HG02885 (cell line): ENCODE data around the gene NSDHL.

ENCODE experiments used
- ATAC-seq: cut with Tn5 transposase; IDR thresholded peaks from one replicate; pipeline ENCODE4 v1.9.1; 2021; ENCODE audit warnings: mild to moderate bottlenecking; ENCODE audit not compliant: unreplicated experiment, poor library complexity

Gene NSDHL

DNA sequence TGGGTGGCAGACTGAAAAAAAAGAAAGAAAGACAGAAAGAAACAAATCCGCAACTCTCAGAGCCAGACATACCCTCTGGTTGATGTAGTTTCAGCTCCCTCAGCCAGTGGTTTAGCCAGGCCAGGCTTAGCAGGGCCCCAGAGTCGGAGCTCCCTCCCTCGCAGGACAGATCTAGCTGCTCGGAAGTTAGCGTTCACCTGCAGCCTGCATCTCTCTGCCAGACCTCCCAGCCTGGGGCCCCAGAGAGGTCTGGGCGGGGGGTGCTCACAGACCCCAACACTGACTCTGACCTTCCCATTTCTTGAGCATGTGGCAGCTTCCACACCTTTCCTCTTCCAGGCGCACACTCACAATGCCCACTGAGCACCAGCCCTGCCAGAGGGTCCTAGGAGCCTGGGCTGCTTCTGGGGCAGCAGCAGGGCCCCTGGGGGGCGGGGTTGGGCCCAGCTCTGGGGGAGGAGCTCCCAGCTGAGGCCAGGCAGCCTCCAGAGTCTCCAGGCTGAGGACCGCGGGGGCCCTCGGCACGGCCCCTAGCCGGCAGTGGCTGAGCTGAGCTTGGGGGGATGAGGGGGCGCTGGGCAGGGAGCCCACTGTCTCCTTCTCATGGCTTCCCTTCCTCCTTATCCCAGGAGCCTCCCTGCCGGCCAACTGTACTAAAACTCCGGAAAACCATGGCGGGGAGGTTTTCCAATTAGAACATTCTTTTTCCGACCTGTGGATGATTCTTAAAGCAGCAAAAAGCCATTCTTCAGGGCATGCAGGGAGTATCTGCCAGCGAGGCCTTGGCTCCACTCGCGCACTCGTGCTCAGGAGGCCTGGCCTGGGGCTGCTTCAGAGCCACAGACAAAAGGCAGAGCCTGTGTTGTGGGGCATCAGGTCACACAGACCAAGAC, 62.4 kb downstream of the NSDHL start:
- ATAC-seq, result no peak

DNA sequence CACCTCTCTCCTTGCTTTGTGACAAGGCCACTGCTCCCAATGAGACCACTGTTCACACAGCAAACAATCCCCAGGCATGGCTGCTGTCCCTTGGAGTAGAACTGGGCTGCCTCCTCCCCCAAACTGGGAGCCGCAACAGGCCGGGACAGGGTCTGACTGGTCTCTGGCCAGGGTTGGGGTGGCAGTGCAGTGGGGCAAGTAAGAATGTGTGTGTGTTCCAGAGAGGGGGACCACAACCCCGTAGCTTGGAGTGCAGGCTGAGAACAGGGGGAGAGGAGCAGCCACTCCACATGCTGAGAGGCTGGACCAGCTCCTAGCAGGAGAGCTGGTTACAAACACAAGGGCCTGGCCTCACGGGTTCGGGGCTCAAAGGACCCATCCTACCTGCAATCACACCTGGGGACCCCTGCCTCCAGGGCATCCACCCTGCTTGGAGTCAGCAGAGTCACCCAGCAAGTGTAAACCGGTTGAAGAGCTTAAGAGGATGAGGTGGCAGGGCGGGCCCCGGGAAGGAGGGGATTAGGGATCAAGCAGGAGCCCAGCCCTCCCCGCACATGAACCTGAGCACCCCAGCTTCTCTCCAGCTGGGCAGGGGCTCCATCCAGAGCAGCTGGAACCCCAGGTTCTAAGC, 63.2 kb downstream of the NSDHL start:
- ATAC-seq, result no peak

DNA sequence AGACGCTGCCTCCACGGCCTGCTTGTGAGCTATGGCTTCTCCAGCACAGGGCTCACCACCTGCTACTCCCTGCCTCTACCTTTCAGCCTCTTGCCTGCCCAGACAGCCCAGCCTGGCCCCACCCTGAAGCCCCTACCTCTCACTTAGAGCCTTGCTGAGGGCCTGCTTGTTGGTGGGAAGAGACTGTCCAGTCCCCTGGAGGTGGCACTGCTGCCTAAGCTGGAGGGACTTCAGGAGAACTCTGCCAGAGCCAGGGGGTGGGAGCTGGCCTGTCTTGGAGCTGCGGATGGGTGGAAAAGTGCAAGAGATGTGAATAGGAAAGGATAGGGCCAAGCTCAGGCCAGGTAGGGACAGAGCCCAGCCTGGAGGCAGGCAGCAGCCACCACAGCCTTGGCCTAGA, 64.3 kb downstream of the NSDHL start:
- ATAC-seq, result no peak

DNA sequence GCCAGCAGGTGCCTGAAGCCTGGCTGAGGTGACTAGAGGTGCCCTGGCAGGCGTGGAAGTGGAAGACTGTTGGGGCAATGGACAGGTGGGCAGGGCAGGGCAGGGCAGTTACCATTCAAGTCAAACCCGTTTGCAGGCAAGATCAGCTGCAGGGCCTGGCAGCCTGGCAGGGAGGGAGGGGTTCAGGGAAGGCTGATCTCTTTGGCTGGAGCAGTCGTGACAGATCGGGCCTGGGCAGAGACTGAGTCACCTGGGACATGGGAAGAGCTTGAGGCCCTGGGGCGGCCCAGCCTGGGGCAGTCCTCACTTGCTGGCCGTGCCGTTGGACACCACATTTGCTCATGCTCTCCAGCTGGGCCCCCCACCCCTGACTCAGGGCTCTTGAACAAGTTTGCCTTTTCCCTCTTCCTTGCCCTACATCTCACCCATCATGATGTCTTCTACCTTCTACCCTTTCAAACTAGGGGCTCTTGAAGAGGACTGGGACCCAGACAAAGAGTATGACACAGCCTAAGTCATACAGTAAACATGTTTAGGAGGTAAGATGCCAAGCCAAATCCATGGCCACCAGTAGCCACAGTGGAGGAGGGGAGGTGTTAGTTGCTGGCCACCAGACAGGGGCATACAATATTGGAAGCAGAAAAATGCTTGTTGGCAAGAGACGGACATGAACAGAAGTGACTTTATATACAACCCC, 65.0 kb downstream of the NSDHL start:
- no peak for ATAC-seq

DNA sequence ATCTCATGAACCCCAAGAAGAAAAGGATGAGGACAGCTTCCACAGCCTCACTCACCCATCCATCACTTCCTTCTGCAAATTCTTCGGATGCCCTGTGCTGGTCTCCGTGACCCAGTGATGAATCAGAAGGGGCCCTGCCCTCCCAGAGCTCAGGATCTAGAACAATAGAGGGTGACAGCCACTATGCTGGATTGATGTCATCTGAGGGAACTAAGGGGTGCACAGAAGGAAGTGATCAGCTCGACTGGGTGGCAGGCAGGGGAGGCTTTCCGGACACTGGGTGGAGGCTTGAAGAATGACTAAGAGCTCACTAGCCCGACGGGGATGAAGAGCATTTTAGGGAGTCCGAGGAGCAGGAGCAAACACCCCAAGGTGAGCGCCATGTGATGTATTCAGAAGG, 65.6 kb downstream of the NSDHL start:
- no peak for ATAC-seq

DNA sequence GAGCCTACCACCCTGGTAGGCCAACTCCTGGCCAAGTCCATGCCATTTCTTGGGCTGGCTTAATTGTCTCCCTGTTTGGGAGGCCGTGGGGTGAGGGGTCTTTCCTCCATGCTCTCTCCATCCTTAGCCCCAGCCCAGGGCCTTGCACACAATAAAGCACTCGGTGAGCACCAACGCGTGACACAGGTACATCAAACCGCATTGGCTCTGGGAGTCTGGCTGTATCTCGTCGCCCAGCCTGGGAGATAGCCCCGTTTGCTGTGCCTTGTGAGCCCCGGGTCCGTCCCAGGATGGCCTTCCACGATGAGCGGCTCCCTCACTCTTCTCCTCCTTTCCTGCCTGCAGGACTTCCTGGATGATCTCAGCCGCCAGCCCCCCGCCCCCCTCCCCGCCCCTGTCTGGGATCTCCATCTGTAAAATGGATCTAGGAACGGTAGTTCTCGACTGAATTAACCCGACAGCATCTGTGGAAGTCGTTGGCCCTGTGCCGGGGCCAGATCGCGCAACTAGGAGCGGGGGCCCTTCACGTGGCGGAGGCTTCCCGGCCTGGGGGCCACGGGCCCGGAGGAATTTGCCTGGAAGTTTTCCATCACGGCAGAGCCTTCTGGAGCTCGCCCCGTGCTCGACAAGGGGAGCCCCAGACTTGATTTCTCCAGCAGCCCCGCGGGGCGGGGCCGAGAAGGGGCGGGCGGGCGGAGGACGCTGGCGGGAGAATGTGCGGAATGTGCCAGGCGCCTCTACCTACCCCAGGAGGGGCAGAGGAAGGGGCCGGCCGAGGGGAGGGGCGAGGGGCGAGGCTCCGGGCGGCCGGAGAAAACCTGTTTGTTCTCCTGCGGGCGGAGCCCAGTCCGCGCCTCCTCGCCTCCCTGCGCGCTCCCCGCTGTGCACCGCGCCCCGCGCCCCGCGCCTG, 66.6 kb downstream of the NSDHL start, which contains the start of gene ZNF185:
Gene ZNF185, plus strand, starts transcription at position 846 of the 910 bp plus-strand sequence. CDS start 16,423 bp downstream, outside the sequence.
- ATAC-seq, result no peak

DNA sequence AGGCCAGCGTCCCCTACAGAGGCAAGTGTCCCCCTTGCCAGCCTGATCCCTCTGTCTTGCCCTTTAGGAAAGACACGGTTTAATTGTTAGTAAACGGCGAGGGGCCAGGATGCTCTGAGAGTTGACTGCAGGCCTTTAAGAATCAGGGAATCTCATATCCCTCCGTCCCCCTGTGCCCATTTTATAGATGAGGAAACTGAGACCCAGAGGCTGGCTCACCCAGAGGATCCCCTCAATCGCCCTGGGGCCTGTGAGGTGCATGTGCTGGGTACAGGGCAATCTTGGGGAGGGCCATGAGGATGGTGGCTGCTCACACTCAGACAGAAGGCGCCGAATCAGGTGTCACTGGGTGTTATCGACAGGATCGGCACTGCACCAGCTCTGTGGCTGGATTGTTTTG, 67.6 kb downstream of the NSDHL start:
- ATAC-seq, result no peak

DNA sequence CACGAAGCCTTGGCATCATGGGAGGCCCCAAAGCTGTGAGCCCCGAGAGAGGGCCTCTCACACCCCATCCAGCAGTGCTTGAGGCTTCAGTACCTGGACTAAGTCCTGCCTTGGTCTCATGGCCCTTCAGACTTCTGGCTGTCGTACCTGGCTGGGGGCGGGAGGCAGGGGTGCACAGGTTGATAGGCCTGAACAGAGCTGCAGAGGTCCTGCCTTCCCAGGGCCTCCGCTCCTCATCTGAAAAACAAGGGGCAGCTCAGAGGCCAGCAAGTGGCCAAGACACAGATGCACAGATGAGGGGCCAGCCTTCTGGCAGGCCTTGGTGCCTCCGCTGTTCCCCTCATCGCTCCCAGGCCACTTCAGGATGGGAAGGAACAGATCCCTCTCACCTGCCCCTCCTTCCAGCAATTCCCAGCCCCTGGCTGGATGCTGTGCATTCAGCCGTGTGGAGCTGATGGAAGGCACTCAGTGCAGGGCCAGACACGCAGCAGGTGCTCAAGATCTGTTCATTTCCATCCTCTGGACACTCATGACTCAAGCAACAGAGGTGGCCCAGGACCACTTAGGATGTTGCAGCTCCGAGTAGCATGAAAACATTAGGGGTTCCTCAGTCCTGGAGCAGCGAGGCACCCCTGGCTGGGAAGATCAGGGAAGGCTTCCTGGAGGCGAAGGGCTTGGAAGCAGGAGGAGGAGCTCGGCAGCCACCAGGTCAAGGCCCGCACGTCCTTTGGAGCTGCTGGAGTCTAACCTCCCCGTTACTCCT, 68.4 kb downstream of the NSDHL start:
- no peak for ATAC-seq

DNA sequence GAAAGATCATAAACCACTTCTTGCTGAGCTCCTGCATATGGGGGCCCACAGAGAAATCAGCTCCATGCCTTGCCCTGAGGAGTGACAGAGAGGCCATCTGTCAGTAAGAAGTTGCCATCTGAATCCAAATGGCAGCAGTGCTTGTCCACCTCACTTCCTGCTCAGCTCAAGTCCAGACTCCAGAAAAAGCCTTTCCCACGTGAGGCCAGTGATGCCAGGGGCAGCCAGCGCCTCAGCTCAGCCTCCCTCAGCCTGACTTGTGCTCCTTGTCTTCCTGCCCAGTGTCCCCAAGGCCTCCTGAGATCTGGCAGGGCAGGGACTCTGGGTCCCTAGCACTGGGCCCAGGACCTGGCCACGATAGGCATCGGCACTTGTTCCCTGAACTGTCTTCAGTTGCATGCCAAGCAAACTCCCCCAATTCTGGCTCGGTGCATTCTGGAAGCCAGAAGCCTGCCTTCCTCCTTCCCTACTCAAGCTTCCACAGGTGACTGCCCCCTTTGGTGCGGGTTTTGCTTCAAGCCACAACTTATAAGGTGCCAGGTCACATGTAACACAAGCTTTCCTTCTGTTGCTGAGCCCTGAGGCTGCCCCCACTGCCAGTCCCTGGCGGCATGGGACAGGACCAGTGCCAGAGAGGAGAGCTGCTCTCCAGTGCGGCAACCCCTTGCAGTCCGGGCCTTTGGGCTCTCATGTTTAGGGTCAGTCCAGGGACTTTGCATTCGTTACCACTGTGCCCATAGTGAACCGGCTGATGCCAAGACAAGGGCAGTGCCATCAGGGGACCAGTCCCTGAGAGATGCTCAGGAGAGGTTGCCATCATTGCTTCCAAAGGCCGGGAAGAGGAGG, 69.2 kb downstream of the NSDHL start:
- no peak for ATAC-seq

DNA sequence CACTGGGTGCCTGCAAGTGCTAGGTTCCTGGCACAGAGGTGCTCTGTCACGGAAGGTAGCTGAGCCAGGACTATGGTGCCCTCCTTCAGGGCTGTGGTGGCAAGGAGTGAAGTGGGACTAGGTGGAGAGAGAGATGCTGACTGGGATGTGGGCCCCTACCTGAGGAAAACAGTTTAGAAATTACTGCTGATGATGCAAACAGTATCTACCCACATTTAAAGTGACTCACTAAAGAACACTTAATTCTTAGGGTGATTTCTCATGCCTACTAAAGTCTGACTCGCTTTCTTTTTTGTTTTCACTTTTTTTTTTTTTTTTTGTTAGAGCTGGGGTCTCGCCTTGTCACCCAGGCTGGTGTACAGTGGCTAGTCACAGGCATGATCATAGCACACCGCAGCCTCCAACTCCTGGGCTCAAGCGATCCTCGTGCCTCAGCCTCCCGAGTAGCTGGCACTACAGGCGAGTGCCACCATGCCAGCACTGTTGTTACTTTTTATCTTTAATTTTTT, 70.1 kb downstream of the NSDHL start:
- ATAC-seq, result no peak

DNA sequence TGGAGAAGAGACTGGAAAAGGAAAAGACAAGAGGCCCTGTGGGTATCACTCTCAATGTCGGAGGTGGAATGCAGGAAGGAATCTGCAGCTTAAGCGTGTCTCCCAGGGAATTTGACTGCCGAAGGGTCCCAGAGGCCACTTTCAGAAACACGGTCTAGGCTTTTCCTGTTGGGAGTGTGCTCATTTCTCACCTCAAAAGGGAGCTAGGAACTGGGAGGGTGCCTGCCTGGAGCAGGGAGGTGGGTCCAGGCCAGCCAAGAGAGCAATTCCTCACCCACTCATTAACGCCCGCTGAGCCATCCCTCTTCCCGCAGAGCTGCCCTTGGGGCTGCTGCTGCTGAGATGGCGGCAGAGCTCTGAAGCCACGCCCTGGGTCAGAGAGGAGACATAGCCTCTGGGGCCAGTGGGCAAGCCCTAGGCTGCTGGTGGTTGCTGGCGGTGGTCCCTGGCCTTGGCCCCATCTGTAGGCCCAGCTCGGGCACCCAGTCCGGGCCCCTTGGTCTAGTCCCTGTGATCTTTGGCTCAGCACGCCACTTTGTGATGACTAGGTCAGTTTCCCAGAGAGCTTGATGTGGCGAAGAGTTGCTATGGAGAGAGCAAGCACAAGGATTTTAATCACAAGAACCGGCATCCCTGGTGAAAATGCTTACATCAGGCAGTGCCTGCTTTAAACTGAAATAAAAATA, 71.1 kb downstream of the NSDHL start:
- ATAC-seq, result no peak

DNA sequence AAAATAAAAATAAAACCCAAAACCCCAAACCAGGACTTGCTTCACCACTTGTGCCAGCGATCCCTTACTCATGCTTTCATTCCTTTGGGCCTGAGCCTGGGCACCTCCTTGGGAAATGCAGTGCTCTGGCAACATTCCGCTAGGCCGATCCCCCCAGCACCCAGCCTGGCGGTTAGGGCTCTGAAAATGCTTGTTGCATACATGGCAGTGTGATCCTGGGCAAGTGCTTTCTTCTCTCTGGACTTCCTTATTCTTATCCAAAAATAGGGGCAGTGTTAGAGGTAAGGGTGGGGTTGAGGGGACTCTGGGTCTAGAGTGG, 71.6 kb downstream of the NSDHL start:
- no peak for ATAC-seq

DNA sequence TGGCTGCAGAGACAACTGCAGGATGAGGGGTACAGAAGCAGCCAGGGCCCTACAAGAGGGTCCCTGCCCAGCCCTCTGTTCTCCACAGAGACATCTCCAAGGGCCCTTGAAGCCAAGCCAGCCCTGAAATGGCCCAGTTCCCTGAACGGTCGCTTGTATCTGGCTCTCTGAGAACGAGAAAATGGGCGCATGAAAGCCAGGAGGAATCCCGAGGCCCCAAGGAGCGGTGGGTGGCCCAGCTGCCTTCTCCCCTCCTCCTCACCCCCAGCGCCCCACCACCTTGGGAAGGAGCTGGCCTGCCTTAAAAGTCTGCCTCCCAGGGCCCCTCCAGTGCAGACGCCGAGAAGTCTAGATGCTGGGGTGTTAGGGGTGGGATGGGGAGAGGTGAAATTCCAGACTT, 72.7 kb downstream of the NSDHL start:
- no peak for ATAC-seq

DNA sequence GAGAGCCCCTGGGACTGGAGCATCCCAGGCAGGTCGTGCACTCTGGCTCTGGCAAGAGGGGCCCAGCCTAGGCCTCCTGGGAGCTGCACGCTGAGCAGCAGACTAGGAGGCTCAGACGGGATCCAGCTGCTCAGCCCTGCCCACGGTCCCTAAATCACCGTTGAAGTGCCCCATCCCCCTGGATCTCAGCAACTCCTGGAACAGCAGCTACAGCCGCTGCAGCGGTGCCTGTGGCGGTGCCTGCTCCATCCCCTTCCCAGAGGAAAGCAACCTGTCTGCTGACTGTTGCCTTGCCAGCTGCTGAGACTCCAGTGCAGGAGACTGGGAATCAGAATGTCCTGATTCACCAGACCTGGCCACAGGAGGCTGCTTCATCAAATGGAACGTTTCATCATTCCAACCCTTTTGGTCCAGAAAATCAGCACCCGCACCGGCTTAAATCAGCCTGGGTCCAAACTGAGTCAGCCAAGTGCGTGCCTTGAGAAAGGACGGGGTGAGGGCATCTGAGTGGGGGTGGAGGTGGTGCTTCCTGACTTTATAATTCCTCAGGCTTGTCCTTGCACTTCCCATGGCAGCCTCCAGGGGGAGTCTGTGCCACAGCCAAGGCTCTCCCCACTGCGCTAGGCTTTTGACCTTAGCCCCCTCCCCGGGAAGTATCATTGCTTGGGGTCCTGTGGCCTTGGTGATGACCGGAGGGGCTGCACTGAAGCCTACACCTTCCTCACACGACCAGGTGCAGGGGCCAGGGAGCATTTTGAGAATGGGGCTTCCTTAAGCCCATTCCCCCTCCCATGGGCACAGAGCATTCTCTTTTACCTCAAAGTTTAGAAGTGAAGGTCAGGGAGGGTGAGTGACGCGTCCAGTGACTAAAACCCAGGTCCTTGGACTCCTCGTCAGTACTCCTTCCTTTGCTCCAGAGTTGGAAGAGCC, 73.6 kb downstream of the NSDHL start:
- ATAC-seq, result peak; percentile 59

DNA sequence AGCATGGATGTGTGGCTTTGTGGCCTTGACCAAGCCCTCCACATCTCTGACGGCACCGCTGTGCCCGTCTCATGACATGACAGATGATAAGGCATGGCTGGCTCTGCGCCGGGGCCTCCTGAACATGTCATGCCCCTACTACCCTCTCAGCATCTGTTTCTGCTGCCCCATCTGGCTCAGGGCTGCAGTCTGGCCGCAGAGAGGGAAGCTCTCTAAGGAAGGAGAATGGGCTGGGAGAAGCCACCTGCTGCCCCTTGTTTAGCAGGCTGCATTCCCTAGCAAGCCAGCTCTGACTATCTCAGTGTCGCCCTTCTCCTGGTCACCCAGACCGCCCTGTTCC, 74.2 kb downstream of the NSDHL start:
- ATAC-seq, result no peak

DNA sequence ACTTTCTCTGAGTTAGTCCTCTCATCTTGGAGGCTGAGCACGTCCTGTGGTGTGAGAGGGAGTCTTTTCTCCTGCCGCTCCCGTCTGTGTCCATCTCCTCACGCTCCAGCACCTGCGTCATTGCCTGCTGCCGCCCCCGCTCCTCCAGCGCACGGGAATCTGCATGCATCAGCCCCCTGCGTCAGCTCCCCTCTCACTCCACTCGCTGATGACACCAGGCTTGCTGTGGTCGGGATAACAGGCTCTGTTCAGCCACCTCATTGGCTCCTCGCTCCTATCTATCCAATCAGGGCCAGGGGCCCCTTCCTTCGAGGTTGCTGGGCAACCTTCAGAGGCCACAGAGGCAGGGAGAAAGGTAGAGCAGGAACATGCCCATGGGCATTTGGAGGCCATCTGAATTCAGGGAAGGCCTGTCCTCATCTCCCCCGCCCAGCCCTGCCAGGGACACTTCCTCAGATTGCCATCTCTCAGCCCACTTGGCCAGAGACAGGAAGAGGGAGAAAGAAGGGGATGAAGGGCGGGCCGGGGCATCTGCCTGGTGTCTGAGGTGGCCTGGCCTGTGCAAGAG, 76.3 kb downstream of the NSDHL start:
- no peak for ATAC-seq

DNA sequence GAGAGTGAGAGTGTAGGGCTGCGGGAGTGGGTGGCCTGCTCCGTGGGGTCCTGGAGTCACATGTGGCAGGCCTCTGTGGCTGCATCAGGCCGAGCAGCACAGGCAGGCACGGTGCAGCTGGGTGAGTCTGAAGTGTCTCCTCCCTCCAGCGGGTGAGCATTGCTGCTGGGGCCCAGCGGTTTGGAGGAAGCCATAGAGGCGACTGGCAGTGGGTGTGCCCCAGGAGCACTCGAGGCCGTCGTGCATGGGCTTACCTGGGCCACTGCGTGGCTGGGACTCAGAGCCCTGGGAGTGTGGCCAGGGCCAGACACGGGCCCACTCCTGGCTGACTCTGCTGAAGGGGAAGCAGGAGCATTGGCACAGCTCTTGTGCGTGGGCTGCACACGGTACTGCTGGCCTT, 77.6 kb downstream of the NSDHL start:
- no peak for ATAC-seq
